Measurements from ENCODE around the gene ZNF138.
"Not testable (repeated sequence)": the region's sequence is repeated elsewhere in the genome, so short reads cannot be mapped to it uniquely, and the experiment has no call there.

ZNF138 gene

DNA sequence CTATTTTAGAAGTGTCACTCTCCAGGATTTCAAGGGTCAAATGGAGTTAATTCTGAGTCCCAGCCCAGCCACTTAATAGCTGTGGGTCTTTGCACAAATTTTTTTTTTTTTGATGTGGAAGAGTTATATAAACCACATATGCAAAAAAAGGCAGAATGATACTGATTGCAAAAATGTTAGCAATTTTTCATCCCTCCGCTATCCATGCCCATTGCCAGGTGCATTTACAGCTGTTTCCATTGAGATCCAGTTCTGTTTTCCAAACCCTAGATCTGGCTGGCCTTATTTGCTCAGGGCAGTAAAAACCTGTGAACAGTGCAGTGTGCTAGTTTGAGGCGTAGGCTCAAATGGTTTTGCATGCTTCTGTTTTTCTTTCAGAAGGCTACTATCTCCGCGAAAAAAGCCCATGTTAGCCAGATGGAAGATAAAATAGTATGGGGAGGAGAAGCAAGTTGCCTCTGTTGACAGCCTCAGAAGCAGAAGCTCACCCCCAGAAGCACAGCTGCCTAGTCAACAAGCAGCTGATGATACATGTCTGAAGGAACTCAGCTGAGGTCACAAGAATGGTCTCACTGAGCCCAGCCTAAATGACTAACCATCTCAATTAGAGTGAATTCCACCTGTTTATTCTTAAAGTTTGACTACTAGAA is 997 bp upstream of the ZNF138 start:
- Histone ChIP-seq H3K27ac (ENCODE audit: low read length) (no peak overlapping the region), H3K4me1 (ENCODE audit: control insufficient read depth in 1 of 2, insufficient read depth in 2 of 2, low read length in 2 of 2) (peaks cover 0 to 15% of the 10 kb centered on the region in 2 donors), H3K4me3 (ENCODE audit: low read depth in 1 of 2, low read length in 2 of 2) (no peak overlapping the region), H3K27me3 (ENCODE audit: low read depth, low read length) (no peaks in the 10 kb centered on the region), H3K36me3 (ENCODE audit: control insufficient read depth in 1 of 2, insufficient read depth in 2 of 2, low read length in 2 of 2) (no peaks in the 10 kb centered on the region), H3K9me3 (ENCODE audit: control insufficient read depth in 1 of 2, low read length in 2 of 2) (no peaks in the 10 kb centered on the region)

DNA sequence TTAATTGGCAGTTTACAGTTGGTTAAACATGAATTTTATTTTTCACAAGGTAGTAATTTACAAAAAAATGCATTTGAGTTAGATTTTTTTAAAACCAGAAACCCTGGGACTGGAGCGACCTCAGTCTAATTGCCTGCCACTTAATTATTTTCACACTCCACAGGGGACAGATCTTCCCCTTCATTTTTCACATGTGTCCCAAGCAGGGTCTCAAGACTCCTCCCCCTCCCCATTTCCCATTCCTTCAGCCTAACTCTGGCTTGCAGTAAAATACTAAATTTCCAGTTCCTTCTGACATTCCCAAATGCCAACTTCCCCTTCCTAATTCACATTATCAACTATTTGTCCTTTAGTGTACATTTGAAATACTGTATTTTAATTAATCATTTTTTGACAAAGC is 948 bp downstream of the ZNF138 start:
- Histone ChIP-seq H3K9me3 (ENCODE audit: control insufficient read depth in 1 of 2, low read length in 2 of 2) (no peaks in the 10 kb centered on the region), H3K36me3 (ENCODE audit: control insufficient read depth in 1 of 2, insufficient read depth in 2 of 2, low read length in 2 of 2) (peaks cover 5 to 12% of the 10 kb centered on the region in 2 donors), H3K27me3 (ENCODE audit: low read depth, low read length) (no peaks in the 10 kb centered on the region), H3K4me1 (ENCODE audit: control insufficient read depth in 1 of 2, insufficient read depth in 2 of 2, low read length in 2 of 2) (peaks cover 0 to 15% of the 10 kb centered on the region in 2 donors), H3K4me3 (ENCODE audit: low read depth in 1 of 2, low read length in 2 of 2) (peak overlapping the region; percentile 78 to 85), H3K27ac (ENCODE audit: low read length) (peak overlapping the region; percentile 77)

DNA sequence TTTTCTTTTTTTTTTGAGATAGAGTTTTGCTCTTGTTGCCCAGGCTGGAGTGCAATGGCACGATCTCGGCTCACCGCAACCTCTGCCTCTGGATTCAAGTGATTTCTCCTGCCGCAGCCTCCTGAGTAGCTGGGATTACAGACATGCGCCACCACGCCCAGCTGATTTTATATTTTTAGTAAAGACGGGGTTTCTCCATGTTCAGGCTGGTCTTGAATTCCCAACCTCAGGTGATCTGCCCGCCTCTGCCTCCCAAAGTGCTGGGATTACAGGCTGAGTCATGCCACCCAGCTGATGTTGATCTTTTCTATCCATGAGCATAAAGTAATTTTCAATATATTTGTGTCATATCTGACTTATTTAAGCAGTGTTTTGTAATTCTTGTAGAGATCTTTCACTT is 4.9 kb downstream of the ZNF138 start:
- H3K4me1 ChIP-seq (ENCODE audit: control insufficient read depth in 1 of 2, insufficient read depth in 2 of 2, low read length in 2 of 2) = peaks cover 0 to 15% of the 10 kb centered on the region in 2 donors
- H3K4me3 ChIP-seq (ENCODE audit: low read depth in 1 of 2, low read length in 2 of 2); H3K27me3 ChIP-seq (ENCODE audit: low read depth, low read length); H3K27ac ChIP-seq (ENCODE audit: low read length); H3K9me3 ChIP-seq (ENCODE audit: control insufficient read depth in 1 of 2, low read length in 2 of 2): not testable (repeated sequence)
- H3K36me3 ChIP-seq (ENCODE audit: control insufficient read depth in 1 of 2, insufficient read depth in 2 of 2, low read length in 2 of 2) = peaks cover 8 to 13% of the 10 kb centered on the region in 2 donors

DNA sequence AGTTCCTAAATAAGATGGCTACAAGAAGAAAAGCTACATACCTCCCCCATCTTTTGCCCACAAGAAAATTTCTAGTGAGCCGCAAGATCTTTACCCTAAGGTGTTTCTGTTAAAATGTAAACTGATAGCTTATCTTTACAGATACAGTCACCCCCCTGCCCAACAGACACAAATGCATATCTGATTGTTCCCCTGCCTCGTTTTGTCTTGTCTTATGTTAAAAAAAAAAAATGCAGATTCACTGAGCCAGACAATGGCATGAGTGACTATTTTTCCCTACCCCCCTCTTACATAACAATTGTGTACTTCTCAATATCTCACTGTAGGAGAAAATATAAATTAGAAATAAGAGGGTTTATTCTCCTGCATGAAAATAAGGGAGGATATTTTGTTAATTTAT is 8.5 kb downstream of the ZNF138 start:
- no peak overlapping the region for H3K27ac ChIP-seq (ENCODE audit: low read length)
- H3K4me3 ChIP-seq (ENCODE audit: low read depth in 1 of 2, low read length in 2 of 2) = no peak overlapping the region
- H3K36me3 ChIP-seq (ENCODE audit: control insufficient read depth in 1 of 2, insufficient read depth in 2 of 2, low read length in 2 of 2) = peaks cover 8 to 13% of the 10 kb centered on the region in 2 donors
- no peaks in the 10 kb centered on the region for H3K9me3 ChIP-seq (ENCODE audit: control insufficient read depth in 1 of 2, low read length in 2 of 2)
- H3K4me1 ChIP-seq (ENCODE audit: control insufficient read depth in 1 of 2, insufficient read depth in 2 of 2, low read length in 2 of 2) = no peaks in the 10 kb centered on the region
- no peaks in the 10 kb centered on the region for H3K27me3 ChIP-seq (ENCODE audit: low read depth, low read length)

DNA sequence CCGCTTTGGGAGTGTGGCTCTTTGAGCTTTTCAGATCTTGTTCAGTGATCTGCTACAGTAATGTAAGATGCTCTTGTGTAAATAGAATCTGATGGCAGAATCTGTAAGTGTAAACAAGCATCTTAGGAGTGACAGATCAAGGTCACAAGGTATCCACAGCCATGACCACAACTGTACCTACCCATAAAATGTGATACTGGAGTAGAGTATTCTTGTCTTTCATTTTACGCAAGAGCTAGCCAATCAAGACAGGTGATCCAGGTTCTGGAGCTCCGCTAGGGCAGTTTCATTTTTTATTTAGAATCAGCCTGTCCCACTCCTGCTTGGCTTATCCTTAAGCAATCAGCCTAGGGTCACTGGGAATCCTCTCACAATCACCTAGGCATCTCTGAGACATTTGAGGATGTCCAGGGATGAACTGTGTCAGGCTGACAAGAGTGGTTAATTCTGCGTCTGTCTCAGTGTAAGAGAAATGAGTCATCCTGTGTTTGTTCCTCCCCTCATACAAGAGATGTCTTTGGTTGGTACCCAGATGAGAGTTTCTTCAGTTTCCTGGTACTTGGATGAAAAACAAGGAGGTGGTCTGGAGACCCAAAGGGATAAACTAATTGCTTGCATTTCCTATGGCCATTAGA is 13.6 kb downstream of the ZNF138 start:
- Histone ChIP-seq H3K9me3 (ENCODE audit: control insufficient read depth in 1 of 2, low read length in 2 of 2) (no peaks in the 10 kb centered on the region), H3K36me3 (ENCODE audit: control insufficient read depth in 1 of 2, insufficient read depth in 2 of 2, low read length in 2 of 2) (peaks cover 0 to 6% of the 10 kb centered on the region in 2 donors), H3K27me3 (ENCODE audit: low read depth, low read length) (no peaks in the 10 kb centered on the region), H3K27ac (ENCODE audit: low read length) (no peak overlapping the region), H3K4me3 (ENCODE audit: low read depth in 1 of 2, low read length in 2 of 2) (no peak overlapping the region), H3K4me1 (ENCODE audit: control insufficient read depth in 1 of 2, insufficient read depth in 2 of 2, low read length in 2 of 2) (no peaks in the 10 kb centered on the region)

DNA sequence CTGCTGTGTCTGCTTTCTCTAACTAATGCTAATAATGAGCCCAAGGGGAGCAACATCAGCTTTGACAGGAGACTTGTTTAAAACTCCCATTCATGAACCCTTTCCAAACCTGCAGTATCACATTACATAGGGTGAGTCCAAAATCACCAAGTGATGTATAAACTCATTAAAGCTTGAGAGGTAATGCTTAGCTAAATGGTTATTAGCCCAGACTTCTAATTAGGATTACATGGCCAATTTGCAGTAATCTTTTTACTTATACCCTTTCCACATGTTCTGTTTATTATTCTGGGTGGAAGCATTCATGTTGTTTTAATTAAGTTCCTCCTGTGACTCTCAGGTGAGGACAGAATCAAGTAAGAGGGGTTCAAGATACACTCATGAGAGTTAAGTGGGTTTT is 17.5 kb downstream of the ZNF138 start:
- no peak overlapping the region for H3K4me3 ChIP-seq (ENCODE audit: low read depth in 1 of 2, low read length in 2 of 2)
- peaks cover 0 to 6% of the 10 kb centered on the region in 2 donors for H3K36me3 ChIP-seq (ENCODE audit: control insufficient read depth in 1 of 2, insufficient read depth in 2 of 2, low read length in 2 of 2)
- no peaks in the 10 kb centered on the region for H3K27me3 ChIP-seq (ENCODE audit: low read depth, low read length)
- no peaks in the 10 kb centered on the region for H3K9me3 ChIP-seq (ENCODE audit: control insufficient read depth in 1 of 2, low read length in 2 of 2)
- no peak overlapping the region for H3K27ac ChIP-seq (ENCODE audit: low read length)
- H3K4me1 ChIP-seq (ENCODE audit: control insufficient read depth in 1 of 2, insufficient read depth in 2 of 2, low read length in 2 of 2) = no peaks in the 10 kb centered on the region

DNA sequence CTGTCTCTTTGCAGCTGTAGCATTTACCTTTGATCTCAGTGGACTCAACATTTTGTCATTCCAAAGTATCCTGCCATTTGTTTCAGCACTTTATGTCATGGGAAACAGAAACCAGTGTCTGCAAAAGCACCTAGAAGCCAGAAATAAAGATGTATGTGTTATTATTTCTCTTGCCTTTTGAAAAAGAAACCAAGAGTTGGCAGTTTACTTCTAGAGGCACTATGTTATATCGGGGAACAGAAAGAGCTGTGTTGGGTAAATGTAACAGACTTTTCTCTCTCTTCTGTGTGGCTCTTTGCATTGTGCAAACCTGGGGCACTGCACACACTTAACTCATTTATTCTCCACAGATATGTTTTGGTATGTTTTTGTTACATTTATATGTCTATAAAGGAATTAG is 36.7 kb downstream of the ZNF138 start:
- no peaks in the 10 kb centered on the region for H3K27me3 ChIP-seq (ENCODE audit: low read depth, low read length)
- no peaks in the 10 kb centered on the region for H3K36me3 ChIP-seq (ENCODE audit: control insufficient read depth in 1 of 2, insufficient read depth in 2 of 2, low read length in 2 of 2)
- H3K4me3 ChIP-seq (ENCODE audit: low read depth in 1 of 2, low read length in 2 of 2) = no peak overlapping the region
- H3K27ac ChIP-seq (ENCODE audit: low read length) = no peak overlapping the region
- peaks cover 0 to 5% of the 10 kb centered on the region in 2 donors for H3K4me1 ChIP-seq (ENCODE audit: control insufficient read depth in 1 of 2, insufficient read depth in 2 of 2, low read length in 2 of 2)
- peaks cover 0 to 3% of the 10 kb centered on the region in 2 donors for H3K9me3 ChIP-seq (ENCODE audit: control insufficient read depth in 1 of 2, low read length in 2 of 2)

DNA sequence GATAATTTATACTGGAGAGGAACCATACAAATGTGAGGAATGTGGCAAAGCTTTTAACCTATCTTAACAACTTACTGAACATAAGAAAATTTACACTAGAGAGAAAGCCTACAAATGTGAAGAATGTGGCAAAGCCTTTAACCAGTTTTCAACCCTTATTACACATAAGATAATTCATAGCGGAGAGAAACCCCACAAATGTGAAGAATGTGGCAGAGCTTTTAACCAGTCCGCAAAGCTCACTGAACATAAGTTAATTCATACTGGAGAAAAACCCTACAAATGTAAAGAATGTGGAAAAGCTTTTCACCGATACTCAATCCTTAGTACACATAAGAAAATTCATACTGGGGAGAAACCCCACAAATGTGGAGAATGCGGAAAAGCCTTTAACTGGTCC is 37.9 kb downstream of the ZNF138 start:
- peaks cover 0 to 5% of the 10 kb centered on the region in 2 donors for H3K4me1 ChIP-seq (ENCODE audit: control insufficient read depth in 1 of 2, insufficient read depth in 2 of 2, low read length in 2 of 2)
- H3K27ac ChIP-seq (ENCODE audit: low read length) = no peak overlapping the region
- H3K4me3 ChIP-seq (ENCODE audit: low read depth in 1 of 2, low read length in 2 of 2) = no peak overlapping the region
- H3K9me3 ChIP-seq (ENCODE audit: control insufficient read depth in 1 of 2, low read length in 2 of 2) = peaks cover 0 to 3% of the 10 kb centered on the region in 2 donors
- H3K27me3 ChIP-seq (ENCODE audit: low read depth, low read length) = no peaks in the 10 kb centered on the region
- no peaks in the 10 kb centered on the region for H3K36me3 ChIP-seq (ENCODE audit: control insufficient read depth in 1 of 2, insufficient read depth in 2 of 2, low read length in 2 of 2)

DNA sequence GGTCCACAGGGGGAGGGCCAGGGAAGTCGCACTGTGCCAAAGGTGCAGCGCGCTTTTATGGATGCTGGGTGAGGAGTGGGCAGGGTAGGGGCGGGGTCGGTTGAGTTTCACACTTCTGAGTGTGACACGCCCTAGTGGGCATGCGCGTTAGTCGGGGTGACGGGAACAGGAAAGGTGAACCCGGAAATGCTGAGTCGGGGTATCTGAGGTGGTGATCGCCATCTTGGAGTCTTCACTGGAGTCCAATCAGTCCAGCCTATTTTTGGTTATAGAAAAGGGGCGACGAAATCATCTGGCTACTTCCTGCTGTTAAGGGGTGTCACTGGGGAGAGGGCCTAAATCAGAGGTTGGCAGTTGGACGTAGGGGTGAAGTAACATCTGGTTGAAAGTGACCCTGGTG is 40.8 kb downstream of the ZNF138 start:
- H3K4me3 ChIP-seq (ENCODE audit: low read depth in 1 of 2, low read length in 2 of 2) = no peak overlapping the region
- no peaks in the 10 kb centered on the region for H3K36me3 ChIP-seq (ENCODE audit: control insufficient read depth in 1 of 2, insufficient read depth in 2 of 2, low read length in 2 of 2)
- H3K4me1 ChIP-seq (ENCODE audit: control insufficient read depth in 1 of 2, insufficient read depth in 2 of 2, low read length in 2 of 2) = peaks cover 0 to 5% of the 10 kb centered on the region in 2 donors
- H3K27me3 ChIP-seq (ENCODE audit: low read depth, low read length) = no peaks in the 10 kb centered on the region
- H3K9me3 ChIP-seq (ENCODE audit: control insufficient read depth in 1 of 2, low read length in 2 of 2) = peaks cover 2 to 3% of the 10 kb centered on the region in 2 donors
- no peak overlapping the region for H3K27ac ChIP-seq (ENCODE audit: low read length)

DNA sequence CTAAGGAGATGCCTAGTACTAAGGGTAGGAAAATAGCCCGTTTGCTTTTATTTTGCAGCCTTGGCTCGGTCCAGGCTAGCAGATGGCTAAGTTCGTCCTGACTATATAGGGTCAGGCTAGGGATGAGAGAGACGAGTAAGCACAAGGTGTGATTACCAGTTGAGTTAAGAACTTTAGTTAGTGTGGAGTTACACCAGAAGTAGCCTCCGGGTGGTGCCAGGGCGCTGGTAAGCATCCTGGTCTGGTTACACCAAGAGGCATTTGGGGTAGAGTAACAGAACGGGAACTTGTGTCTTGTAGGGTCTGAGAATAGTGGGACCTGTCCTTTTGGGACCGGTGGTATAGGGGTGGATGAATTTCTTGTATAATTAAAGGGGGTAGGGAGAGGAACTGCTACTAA is 41.6 kb downstream of the ZNF138 start:
- not testable (repeated sequence) for H3K27ac ChIP-seq (ENCODE audit: low read length); H3K27me3 ChIP-seq (ENCODE audit: low read depth, low read length); H3K4me1 ChIP-seq (ENCODE audit: control insufficient read depth in 1 of 2, insufficient read depth in 2 of 2, low read length in 2 of 2); H3K36me3 ChIP-seq (ENCODE audit: control insufficient read depth in 1 of 2, insufficient read depth in 2 of 2, low read length in 2 of 2); H3K9me3 ChIP-seq (ENCODE audit: control insufficient read depth in 1 of 2, low read length in 2 of 2); H3K4me3 ChIP-seq (ENCODE audit: low read depth in 1 of 2, low read length in 2 of 2)

DNA sequence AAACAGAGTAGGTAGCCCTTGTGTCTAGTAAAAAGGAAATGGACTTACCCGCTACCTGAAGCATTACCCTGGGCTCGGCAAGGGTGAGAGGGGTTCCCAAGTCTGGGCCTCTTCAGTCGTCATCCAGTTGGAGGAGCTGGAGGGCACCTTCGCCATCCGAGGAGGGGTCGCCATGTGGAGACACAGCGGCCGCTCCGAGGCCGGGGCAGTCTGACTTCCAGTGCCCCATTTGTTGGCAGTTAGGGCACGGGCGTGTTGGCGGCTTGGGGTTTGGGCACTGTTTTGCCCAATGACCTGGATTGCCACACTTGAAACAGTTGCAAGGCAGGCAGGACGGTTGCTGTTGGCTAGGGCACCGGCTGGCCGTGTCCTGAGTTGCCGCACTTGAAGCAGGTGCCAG is 43.8 kb downstream of the ZNF138 start:
- H3K27me3 ChIP-seq (ENCODE audit: low read depth, low read length); H3K27ac ChIP-seq (ENCODE audit: low read length); H3K4me1 ChIP-seq (ENCODE audit: control insufficient read depth in 1 of 2, insufficient read depth in 2 of 2, low read length in 2 of 2); H3K36me3 ChIP-seq (ENCODE audit: control insufficient read depth in 1 of 2, insufficient read depth in 2 of 2, low read length in 2 of 2); H3K9me3 ChIP-seq (ENCODE audit: control insufficient read depth in 1 of 2, low read length in 2 of 2); H3K4me3 ChIP-seq (ENCODE audit: low read depth in 1 of 2, low read length in 2 of 2): not testable (repeated sequence)

DNA sequence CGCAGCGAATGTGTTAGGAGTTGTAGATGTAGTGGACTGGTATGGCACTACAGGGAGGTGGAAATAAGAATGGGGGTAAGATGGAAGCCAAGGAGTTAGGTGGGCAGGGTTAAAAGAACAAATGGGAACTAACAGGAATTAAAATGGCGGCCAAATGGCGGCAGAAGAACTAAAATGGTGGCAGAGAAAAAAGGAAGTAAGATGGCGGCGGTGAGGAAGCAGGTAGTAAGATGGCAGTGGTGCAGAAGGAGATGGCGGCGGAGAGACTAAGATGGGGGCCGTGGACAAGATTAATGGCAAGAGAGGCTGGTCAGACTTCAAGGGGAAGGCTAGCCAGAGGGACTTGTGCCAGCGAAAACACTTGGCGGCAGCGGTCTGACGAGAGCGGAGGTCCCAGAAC is 44.5 kb downstream of the ZNF138 start:
- Histone ChIP-seq H3K27ac (ENCODE audit: low read length) (no peak overlapping the region), H3K4me1 (ENCODE audit: control insufficient read depth in 1 of 2, insufficient read depth in 2 of 2, low read length in 2 of 2) (no peaks in the 10 kb centered on the region), H3K27me3 (ENCODE audit: low read depth, low read length) (no peaks in the 10 kb centered on the region), H3K9me3 (ENCODE audit: control insufficient read depth in 1 of 2, low read length in 2 of 2) (peaks cover 0 to 2% of the 10 kb centered on the region in 2 donors), H3K4me3 (ENCODE audit: low read depth in 1 of 2, low read length in 2 of 2) (no peak overlapping the region), H3K36me3 (ENCODE audit: control insufficient read depth in 1 of 2, insufficient read depth in 2 of 2, low read length in 2 of 2) (no peaks in the 10 kb centered on the region)

All from muscle layer of duodenum (tissue), 2 donors.